ENCODE results near the gene SPOCK2. TPM values are rescaled to one million over a fixed set of nuclear protein-coding genes. Genes with fewer than 3 reads are reported as not detected.
A peak's percentile ranks its signal among the peaks of the same experiment; 100 is the strongest.

Gene SPOCK2
- total and polyA plus RNA-seq, 8 donors: 4.5 to 107 (median 8.7) TPM

GRCh38 chr10:72098301-72098835, 10.0 kb upstream of the SPOCK2 start:
- no peak overlapping the region for H3K4me3 ChIP-seq
- H3K27ac ChIP-seq: no peak overlapping the region
- no peaks in the 10 kb centered on the region for H3K9me3 ChIP-seq
- TF ChIP-seq, protein P1, sequence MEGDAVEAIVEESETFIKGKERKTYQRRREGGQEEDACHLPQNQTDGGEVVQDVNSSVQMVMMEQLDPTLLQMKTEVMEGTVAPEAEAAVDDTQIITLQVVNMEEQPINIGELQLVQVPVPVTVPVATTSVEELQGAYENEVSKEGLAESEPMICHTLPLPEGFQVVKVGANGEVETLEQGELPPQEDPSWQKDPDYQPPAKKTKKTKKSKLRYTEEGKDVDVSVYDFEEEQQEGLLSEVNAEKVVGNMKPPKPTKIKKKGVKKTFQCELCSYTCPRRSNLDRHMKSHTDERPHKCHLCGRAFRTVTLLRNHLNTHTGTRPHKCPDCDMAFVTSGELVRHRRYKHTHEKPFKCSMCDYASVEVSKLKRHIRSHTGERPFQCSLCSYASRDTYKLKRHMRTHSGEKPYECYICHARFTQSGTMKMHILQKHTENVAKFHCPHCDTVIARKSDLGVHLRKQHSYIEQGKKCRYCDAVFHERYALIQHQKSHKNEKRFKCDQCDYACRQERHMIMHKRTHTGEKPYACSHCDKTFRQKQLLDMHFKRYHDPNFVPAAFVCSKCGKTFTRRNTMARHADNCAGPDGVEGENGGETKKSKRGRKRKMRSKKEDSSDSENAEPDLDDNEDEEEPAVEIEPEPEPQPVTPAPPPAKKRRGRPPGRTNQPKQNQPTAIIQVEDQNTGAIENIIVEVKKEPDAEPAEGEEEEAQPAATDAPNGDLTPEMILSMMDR (IDR thresholded peaks at IDR 0.05): no peak
- peaks cover 0 to 34% of the 10 kb centered on the region in 2 donors for H3K36me3 ChIP-seq
- intact Hi-C loops (cut with DNase I): no loop called here
- DNase-seq (no peak), ATAC-seq (no peak)
- peaks cover 0 to 9% of the 10 kb centered on the region in 2 donors for H3K4me1 ChIP-seq
- H3K27me3 ChIP-seq: no peaks in the 10 kb centered on the region

GRCh38 chr10:72097448-72098300, 9.3 kb upstream of the SPOCK2 start:
- intact Hi-C loops (cut with DNase I): no loop called here
- Histone ChIP-seq H3K27me3 (no peaks in the 10 kb centered on the region), H3K4me1 (peaks cover 0 to 9% of the 10 kb centered on the region in 2 donors), H3K27ac (no peak overlapping the region), H3K36me3 (peaks cover 0 to 40% of the 10 kb centered on the region in 2 donors), H3K4me3 (no peak overlapping the region), H3K9me3 (no peaks in the 10 kb centered on the region)
- TF ChIP-seq, protein P1 (IDR thresholded peaks at IDR 0.05): no peak
- no peak for DNase-seq
- ATAC-seq: peak; percentile 84

DNA sequence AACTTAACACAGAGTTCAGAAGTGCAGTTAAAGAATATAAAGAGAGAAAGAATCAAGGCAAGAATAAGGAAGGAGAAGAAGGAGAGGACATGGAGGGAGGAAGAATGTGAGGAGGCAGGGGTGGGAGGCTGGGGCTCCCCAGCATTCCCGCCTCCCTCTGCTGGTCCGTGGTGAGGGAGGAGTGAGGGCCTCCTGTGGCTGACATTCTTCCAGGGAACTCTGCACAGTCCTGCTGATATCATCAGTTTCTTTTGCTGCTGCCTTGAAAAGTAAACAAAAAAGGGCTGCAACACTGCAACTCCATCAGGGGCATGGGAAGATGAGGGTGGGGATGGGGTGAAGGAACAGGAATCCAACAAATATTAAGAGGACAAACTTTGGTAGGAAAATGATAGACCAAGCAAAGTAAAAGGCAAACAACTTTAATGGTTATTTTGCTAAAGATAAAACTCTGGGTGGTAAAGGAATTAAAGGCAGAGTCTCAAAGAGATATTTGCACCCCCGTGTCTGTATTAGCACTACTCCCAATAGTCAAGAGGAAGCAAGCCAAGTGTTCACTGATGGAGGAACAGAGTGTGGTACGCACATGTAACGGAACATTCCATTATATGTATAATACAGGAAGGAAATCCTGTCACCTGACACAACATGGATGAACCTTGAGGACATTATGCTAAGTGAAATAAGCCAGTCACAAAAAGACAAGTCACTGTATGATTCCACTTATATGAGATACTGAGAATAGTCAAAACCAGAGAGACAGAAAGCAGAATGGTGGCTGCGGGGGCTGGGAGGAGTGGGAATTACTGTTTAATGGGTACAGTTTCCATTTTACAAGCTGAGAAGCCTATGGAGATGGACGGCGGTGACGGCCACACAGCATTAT, 8.0 kb upstream of the SPOCK2 start:
- peaks cover 0 to 9% of the 10 kb centered on the region in 2 donors for H3K4me1 ChIP-seq
- H3K27ac ChIP-seq: no peak overlapping the region
- intact Hi-C loops (cut with DNase I): no loop called here
- H3K9me3 ChIP-seq: no peaks in the 10 kb centered on the region
- no peak for DNase-seq
- TF ChIP-seq, protein P1 (IDR thresholded peaks at IDR 0.05): no peak
- H3K4me3 ChIP-seq: no peak overlapping the region
- H3K36me3 ChIP-seq: peaks cover 0 to 31% of the 10 kb centered on the region in 2 donors
- peak; percentile 49 for ATAC-seq
- H3K27me3 ChIP-seq: no peaks in the 10 kb centered on the region

DNA sequence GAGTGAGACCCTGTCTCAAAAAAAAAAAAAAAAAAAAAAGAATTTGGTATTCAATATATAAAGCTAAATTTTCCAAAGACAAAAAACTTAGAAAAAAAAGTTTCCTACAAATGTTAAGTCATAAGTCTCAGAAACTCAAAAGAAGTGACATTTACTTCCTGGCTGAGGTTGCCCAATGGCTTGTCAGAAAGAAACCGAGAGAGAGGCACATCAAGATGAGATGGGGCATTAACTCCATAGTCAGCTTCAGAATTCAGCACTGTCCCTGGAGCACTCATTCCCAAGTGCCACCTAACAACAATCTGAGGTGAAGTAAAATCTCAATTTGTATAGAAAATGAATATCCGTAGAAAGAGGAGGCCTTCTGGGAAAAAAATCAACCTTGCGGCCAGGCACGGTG, 6.8 kb upstream of the SPOCK2 start:
- no peak for ATAC-seq
- Histone ChIP-seq H3K9me3 (no peaks in the 10 kb centered on the region), H3K4me3 (no peak overlapping the region), H3K27me3 (no peaks in the 10 kb centered on the region), H3K27ac (no peak overlapping the region), H3K4me1 (peaks cover 0 to 9% of the 10 kb centered on the region in 2 donors), H3K36me3 (peaks cover 0 to 28% of the 10 kb centered on the region in 2 donors)
- TF ChIP-seq, protein P1 (IDR thresholded peaks at IDR 0.05): no peak
- intact Hi-C loops (cut with DNase I): no loop called here
- no peak for DNase-seq

Data from left lung (tissue), 10 donors.